ENCODE measurements around the gene BID.

DNA sequence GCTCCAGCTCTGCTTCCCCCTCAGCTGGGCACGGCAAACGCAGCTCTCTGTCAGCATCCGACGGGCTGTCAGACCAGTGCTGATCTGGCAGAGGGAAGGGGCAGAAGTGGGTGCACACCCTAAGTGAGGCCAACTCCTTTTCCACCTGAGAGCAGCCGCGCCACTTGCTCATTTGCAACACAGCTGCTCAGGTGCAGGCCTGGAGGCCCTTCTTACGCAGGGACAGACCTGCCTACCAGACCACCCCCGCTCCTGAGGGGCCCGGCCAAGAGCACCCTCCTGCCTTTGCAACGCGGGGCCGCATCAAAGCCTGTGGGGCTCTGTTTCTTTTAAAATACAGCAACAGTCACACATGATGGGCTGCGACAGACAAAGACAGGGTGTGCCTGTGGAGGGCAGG lies 47.8 kb upstream of the BID start:
- TF ChIP-seq CTCF (conservative IDR thresholded peaks at IDR 0.05), result no peak
- TF ChIP-seq EZH2 (IDR thresholded peaks at IDR 0.05; ENCODE audit: low read depth), result no peak

All from PC-9 (cell line).